Right kidney (tissue), 9 donors: Measurements from ENCODE around the gene FERD3L.
"Not testable (repeated sequence)": the region's sequence is repeated elsewhere in the genome, so short reads cannot be mapped to it uniquely, and the experiment has no call there.

Experiments used
- DNase-seq: peaks from one replicate; pipeline ENCODE4 v3.0.0-alpha.2; 2016
- long read RNA-seq, 8 donors: transcript quantifications; one replicate each; lab custom pipeline, GENCODE V29; 2026

FERD3L gene
- long read RNA-seq, donor 1: 0 reads
- long read RNA-seq, donor 2: 0 reads
- long read RNA-seq, donor 3: 0 reads
- long read RNA-seq, donor 4: 0 reads
- long read RNA-seq, donor 5: 0 reads
- long read RNA-seq, donor 6: 0 reads
- long read RNA-seq, donor 7: 0 reads
- long read RNA-seq, donor 8: 0 reads

GRCh38 chr7:19144661-19145433 lies at the start of gene FERD3L:
FERD3L (minus strand) TSS chr7:19145421; CDS start chr7:19145362, 59 bp downstream.
- no peak for DNase-seq

GRCh38 chr7:19194417-19194816 lies 49.2 kb upstream of the FERD3L start:
- not testable (repeated sequence) for DNase-seq

- no peak for DNase-seq
These were observed 36.4 kb upstream of the FERD3L start for GRCh38 chr7:19181634-19182033.

- DNase-seq: no peak
These were observed 33.4 kb upstream of the FERD3L start for GRCh38 chr7:19178595-19178994.

- DNase-seq: no peak
These were observed 32.0 kb upstream of the FERD3L start for GRCh38 chr7:19177269-19177668.

GRCh38 chr7:19175241-19175640 lies 30.0 kb upstream of the FERD3L start:
- no peak for DNase-seq

GRCh38 chr7:19161671-19162070 lies 16.4 kb upstream of the FERD3L start:
- DNase-seq: no peak

- no peak for DNase-seq
These were observed 1.5 kb upstream of the FERD3L start for GRCh38 chr7:19146699-19147098.

- no peak for DNase-seq
These were observed 354 bp upstream of the FERD3L start for GRCh38 chr7:19145434-19146115.

GRCh38 chr7:19143881-19144574 lies 1.2 kb downstream of the FERD3L start:
- peak; percentile 19 for DNase-seq

GRCh38 chr7:19139706-19140327 lies 5.4 kb downstream of the FERD3L start:
- DNase-seq: no peak

- no peak for DNase-seq
These were observed 11.3 kb downstream of the FERD3L start for GRCh38 chr7:19133886-19134285.

- no peak for DNase-seq
These were observed 11.8 kb downstream of the FERD3L start for GRCh38 chr7:19133390-19133789.

- DNase-seq: no peak
These were observed 16.4 kb downstream of the FERD3L start for GRCh38 chr7:19128856-19129255.

GRCh38 chr7:19121977-19122588 lies 23.1 kb downstream of the FERD3L start:
- no peak for DNase-seq

GRCh38 chr7:19119870-19120486 lies 25.2 kb downstream of the FERD3L start:
- peak; percentile 31 for DNase-seq

GRCh38 chr7:19119372-19119771 lies 25.8 kb downstream of the FERD3L start:
- no peak for DNase-seq

- DNase-seq: peak; percentile 50
These were observed 26.4 kb downstream of the FERD3L start for GRCh38 chr7:19118636-19119371.

GRCh38 chr7:19117870-19118608 lies 27.2 kb downstream of the FERD3L start:
- peak; percentile 60 for DNase-seq
